T-helper 9 cell (primary cell): ENCODE results near the gene S100A12.

ENCODE experiments used
- DNase-seq: peaks from one replicate; pipeline ENCODE4 v3.0.0-alpha.2; 2020

S100A12 gene

DNA sequence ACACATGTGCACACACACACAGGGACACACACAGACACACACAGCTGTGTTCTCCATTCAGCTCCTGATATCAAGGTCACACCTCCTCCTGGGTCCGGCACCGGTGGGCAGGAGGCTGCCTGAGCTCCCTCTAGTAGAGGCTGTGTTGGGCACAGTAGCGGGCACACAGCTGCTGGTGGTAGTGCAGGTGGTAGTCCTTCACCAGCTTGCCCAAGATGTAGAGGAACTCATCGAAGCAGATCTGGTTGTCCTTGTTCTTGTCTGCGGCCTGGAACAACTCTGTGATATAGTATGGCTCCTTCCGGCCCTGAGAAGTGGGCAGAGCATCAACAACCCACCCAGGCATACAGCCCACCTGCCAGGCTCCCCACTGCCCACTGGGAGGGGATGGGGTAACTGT, 21.0 kb upstream of the S100A12 start:
- no peak for DNase-seq

DNA sequence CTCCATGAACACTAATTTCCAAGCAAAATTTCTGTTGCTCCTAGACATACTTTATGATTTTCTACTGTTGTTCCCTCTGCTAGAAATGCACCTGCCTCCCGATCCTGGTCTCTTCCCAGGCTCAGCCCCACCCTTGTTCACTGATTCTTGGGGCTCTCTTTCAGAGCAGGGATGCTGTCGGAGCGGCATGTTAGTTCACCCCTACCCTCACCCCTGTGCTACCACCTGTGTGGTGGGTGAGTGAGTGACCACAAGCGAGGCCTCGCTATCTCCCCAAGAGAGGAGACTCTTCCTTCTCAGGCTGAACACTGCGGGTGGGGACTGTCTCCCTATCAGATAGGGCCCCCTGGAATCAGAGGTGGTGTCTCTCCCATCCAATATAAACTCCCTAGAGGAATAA, 20.4 kb upstream of the S100A12 start:
- no peak for DNase-seq

- no peak for DNase-seq
These were observed 19.8 kb upstream of the S100A12 start for GRCh38 chr1:153395136-153395685.

DNA sequence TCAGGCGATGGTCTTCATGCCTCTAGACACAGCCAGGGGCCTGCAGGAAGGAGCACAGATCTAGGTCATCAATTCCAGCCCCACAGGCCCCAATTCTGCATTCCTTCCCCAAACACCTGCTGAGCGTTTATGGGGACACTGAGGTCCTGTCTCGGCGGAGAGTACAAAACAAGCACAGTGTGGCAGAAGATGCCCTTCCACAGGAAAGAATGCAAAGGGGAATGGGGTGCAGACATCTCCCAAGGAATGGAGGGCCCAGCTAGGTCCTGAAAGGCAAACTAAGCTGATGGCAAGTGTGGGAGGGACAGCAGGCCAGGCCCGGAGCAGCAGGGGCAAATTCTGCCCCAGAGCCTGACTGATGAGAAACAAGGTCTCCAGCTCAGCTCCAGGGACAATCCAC, 19.0 kb upstream of the S100A12 start:
- DNase-seq: no peak

DNA sequence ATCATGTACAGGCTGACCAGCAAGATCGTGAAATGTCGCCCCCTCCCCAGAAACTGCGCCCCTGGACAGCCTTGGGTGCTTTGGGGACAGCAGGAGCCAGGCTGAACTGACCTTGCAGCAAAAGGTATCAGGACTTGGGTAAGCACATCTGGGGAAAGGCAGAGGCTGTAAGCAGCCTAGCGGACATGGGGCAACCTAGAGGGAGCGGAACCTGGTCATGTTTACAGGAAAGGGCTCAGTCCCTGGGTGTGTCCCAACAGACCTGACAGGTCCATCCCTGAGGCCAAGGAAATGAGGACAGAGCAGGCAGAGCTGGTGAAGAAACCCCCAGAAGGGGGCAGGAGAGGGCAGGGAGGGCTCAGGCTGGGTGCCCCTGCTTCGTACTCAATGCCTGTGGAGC, 18.5 kb upstream of the S100A12 start:
- no peak for DNase-seq

DNA sequence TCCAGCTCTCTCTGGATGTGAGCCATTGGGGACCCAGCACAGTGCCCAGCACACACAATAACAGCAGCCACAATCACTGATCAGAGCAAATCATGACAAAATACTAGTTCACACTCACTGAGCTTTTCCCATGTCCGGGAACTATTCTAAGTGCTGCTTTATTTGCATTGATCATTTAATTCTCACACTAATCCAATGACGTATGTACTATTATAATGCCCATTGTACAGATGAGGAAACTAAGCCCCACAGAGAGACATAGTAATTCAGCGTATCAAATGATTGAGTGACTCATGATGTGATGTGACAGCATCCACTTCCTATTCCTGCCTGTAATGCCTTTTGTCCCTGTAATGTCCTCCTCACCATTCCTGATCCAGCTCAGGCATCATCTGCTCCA, 17.4 kb upstream of the S100A12 start:
- DNase-seq: no peak

GRCh38 chr1:153392258-153392657, 16.8 kb upstream of the S100A12 start:
- DNase-seq: no peak

DNA sequence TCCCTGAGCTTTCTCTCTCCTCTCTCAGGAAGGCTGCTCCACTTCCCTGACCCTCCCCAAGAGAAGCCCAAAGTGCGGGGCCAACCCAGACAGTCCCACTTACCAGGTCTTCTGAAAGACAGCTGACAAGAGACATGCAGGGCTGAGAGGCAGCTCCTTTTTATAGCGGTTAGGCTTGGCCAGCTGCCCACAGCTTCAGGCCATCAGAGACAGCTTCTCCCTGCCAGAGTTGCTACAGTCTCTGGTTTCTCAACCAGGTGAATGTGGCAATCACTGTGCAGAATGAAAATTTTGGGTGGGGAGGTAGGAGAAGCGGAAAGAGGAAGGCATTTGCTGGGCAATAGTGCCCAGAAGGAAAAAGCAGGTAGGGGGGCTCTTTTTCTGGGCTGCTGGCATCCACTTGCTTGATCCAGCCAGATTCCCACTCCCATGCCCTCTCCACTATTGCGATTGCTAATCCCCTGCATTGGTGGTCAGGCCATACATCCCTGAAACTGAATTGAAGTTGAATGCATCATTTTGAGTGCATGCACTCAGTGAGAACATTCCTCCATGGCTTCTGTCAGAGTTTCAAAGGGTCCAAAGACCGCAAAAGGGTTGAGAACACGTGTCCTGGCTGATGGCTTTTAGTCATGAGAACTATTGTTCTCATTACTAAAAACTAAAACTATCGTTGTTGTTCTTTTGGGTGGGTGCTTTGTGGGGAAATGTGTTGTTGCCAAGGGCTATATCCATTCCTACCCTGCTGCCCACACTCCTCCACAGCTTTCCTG, 15.7 kb upstream of the S100A12 start, which contains the start of gene S100A8:
Gene S100A8, minus strand, starts transcription at position 136 of the 773 bp plus-strand sequence. CDS start 538 bp downstream, outside the sequence.
- DNase-seq: no peak

DNA sequence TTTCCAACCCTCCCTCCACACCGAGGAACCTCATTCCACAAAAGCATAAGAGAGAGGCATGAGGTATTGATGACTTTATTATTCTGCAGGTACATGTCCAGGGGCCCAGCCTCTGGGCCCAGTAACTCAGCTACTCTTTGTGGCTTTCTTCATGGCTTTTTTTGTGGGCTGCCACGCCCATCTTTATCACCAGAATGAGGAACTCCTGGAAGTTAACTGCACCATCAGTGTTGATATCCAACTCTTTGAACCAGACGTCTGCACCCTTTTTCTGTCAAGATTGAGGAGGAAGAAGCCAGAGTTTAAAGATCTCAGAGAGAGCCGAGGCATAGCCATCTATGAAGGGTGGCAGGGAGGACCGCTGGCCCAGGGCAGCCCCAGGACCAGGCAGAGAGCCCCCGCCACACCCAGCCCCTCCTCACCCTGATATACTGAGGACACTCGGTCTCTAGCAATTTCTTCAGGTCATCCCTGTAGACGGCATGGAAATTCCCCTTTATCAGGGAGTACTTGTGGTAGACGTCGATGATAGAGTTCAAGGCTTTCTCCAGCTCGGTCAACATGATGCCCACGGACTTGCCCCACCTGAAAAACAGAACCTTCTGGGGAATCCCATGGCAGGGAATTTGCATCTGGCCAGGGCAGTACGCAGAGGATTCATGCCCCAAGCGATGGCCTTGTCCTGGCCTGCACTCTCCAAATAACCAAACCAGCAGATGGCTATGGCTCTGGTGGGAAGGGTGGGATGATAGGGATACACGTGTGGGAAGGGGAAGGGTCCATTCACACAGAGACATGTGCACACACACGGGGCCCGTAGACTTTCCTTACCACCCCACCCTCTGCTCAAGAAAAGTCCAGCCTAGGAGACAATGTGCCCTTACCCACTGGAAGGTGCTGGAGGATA, 14.8 kb upstream of the S100A12 start:
- no peak for DNase-seq

- no peak for DNase-seq
These were observed 14.0 kb upstream of the S100A12 start for GRCh38 chr1:153389401-153389800.

- no peak for DNase-seq
These were observed 12.4 kb upstream of the S100A12 start for GRCh38 chr1:153387785-153388184.

GRCh38 chr1:153387001-153387400, 11.6 kb upstream of the S100A12 start:
- no peak for DNase-seq

GRCh38 chr1:153386500-153386901, 11.1 kb upstream of the S100A12 start:
- no peak for DNase-seq

GRCh38 chr1:153384958-153385580, 9.6 kb upstream of the S100A12 start:
- no peak for DNase-seq

GRCh38 chr1:153380711-153381110, 5.3 kb upstream of the S100A12 start:
- DNase-seq: no peak

DNA sequence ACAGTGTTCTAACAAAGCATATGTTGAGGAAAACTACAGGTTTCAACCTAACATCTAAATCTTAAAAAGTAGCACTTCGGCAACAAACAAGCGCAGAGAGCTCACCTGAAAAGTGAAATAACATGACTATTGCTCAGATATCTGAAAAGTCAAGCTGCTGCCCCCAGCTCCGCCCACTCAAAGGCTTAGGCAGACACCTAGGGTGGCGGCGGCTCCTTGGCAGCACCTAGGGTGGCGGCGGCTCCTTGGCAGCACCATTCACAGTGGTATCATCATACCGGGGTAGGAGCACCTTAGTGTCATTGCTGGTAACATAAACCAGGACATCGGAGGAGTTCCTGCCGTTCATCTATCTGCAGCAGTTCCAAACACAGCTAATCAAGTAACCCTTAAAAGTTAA, 4.2 kb upstream of the S100A12 start:
- no peak for DNase-seq

- no peak for DNase-seq
These were observed 1.4 kb downstream of the S100A12 start for GRCh38 chr1:153374071-153374470.

GRCh38 chr1:153372571-153372970, 2.9 kb downstream of the S100A12 start:
- no peak for DNase-seq

DNA sequence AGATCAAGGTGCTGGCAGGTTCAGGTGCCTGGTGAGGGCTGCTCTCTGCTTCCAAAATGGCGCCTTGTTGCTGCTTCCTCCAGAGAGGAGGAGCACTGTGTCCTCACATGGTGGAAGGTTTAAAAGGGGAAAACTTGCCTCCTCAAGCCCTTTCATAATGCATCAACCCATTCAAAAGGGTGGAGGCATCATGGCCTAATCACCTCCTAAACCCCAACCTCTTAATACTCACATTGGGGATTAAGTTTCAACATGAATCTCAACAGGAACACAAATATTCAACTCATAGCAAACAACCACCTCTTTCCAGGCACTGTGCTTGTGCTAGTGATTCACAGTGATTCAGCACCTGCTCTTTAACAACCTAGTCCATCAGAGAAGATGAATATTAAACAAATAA, 4.2 kb downstream of the S100A12 start:
- DNase-seq: no peak

GRCh38 chr1:153370146-153370545, 5.3 kb downstream of the S100A12 start:
- no peak for DNase-seq

DNA sequence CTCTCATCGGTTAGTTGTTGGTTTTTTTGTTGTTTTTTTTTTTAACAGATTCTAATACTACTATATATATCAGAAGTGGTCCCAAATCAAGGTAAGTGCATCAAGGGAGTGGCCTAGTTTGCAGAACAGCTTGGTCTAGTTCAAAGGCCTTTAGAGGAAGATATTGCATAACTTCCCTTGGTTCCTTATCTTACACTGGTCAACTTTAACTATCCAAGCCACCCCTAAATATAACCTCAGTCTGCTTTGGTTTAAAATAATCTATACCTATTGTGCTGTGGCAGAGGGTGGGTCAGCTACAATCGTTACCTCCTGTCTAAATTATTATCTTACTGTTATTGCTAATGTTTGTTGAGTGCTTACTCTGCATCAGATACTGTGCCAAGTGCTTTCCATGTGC, 6.9 kb downstream of the S100A12 start:
- DNase-seq: no peak

DNA sequence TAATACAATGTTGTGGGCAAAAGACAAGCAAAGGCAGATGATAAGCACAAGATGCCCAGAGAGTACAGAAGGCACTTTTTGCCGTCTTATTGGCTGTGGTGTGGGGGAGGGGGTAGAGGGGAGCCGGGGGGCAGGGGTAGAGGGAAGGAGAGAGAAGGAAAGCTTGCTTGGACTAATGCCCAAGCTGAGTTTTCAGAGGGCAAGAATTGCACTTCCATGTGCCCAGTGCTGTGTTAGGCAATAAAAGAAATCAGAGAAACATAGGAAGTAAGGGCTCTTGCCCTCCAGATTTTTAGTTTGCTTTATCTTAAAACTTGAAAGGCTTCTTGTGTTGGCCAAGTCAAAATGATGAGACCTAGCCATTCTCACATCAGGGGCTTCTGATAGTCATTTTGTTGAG, 8.3 kb downstream of the S100A12 start:
- DNase-seq: no peak

- no peak for DNase-seq
These were observed 9.2 kb downstream of the S100A12 start for GRCh38 chr1:153366261-153366660.
